Measurements from ENCODE around the gene STK10.

- TF ChIP-seq EP300 (IDR thresholded peaks at IDR 0.05; ENCODE audit: borderline replicate concordance in 1 of 2, low read depth in 1 of 2, low read length in 1 of 2) (no peak), EZH2phosphoT487 (IDR thresholded peaks at IDR 0.05; ENCODE audit: borderline replicate concordance, low read depth) (no peak), JUND (IDR thresholded peaks at IDR 0.05) (no peak), CTCF (IDR thresholded peaks at IDR 0.05) (no peak), SMC3 (IDR thresholded peaks at IDR 0.05; ENCODE audit: low read depth, low read length) (no peak), RFX5 (IDR thresholded peaks at IDR 0.05; ENCODE audit: low read length) (no peak), SIN3A (IDR thresholded peaks at IDR 0.05; ENCODE audit: borderline replicate concordance, low read depth, low read length) (no peak), POLR2AphosphoS5 (IDR thresholded peaks at IDR 0.05; ENCODE audit: low read depth, low read length) (no peak), CHD2 (IDR thresholded peaks at IDR 0.05; ENCODE audit: low read length, partially characterized antibody) (no peak), TEAD4 (IDR thresholded peaks at IDR 0.05; ENCODE audit: borderline replicate concordance, insufficient read depth) (no peak), RCOR1 (IDR thresholded peaks at IDR 0.05; ENCODE audit: low read length) (no peak), YY1 (IDR thresholded peaks at IDR 0.05; ENCODE audit: low read depth) (no peak), TAF1 (IDR thresholded peaks at IDR 0.05; ENCODE audit: borderline replicate concordance, low read depth, low read length) (no peak), MAX (IDR thresholded peaks at IDR 0.05; ENCODE audit: low read depth) (no peak)
Observed at GRCh38 chr5:172223901-172224873, 36.2 kb upstream of the STK10 start.
